Breast epithelium (tissue), 4 donors: ENCODE results near the gene UQCRQ. TPM values are rescaled to one million over a fixed set of nuclear protein-coding genes. Genes with fewer than 3 reads are reported as not detected.

Source experiments
- DNase-seq, 2 donors: peaks; one replicate each; pipeline ENCODE4 v3.0.0-alpha.2; 2019; ENCODE audit warnings: low spot score in 2 of 2
- H3K27ac ChIP-seq, 2 donors: fragments of 200-600 bp; sonication (generic) in 1 of 2; one replicate each; pipeline ENCODE4 v1.5.1; 2016 to 2019; ENCODE audit warnings: mild to moderate bottlenecking in 1 of 2
- H3K27me3 ChIP-seq, 2 donors: fragments of 200-600 bp; sonication (generic) in 1 of 2; one replicate each; pipeline versions ENCODE4 v1.5.1 to v1.6.0; 2017 to 2019; ENCODE audit warnings: control low read depth in 1 of 2, mild to moderate bottlenecking in 1 of 2
- H3K36me3 ChIP-seq: fragments of 200-600 bp; one replicate; pipeline ENCODE4 v1.5.1; 2019
- H3K4me1 ChIP-seq, 2 donors: fragments of 200-600 bp; sonication (generic); one replicate each; pipeline ENCODE4 v1.5.1; 2016 to 2019; ENCODE audit warnings: control low read depth in 1 of 2
- H3K4me3 ChIP-seq, 3 donors: fragments of 200-600 bp; sonication (generic); 1 replicate in 2 of 3; 2 replicates in 1 of 3; pipeline ENCODE4 v1.5.1; 2016 to 2019; ENCODE audit warnings: mild to moderate bottlenecking in 3 of 3, moderate library complexity in 2 of 3
- H3K9me3 ChIP-seq, 2 donors: fragments of 200-600 bp; sonication (generic) in 1 of 2; one replicate each; pipeline ENCODE4 v1.5.1; 2016 to 2019; ENCODE audit warnings: control low read depth in 1 of 2
- POLR2A ChIP-seq: fragments of 450-650 bp; IDR thresholded peaks from one replicate; pipeline ENCODE4 v1.6.1; 2016; ENCODE audit warnings: antibody characterized with exemption, mild to moderate bottlenecking, moderate library complexity
- POLR2AphosphoS5 ChIP-seq, 3 donors: sonication (generic); formaldehyde crosslinking; IDR thresholded peaks; one replicate each; pipeline ENCODE4 v1.6.1; 2017; ENCODE audit warnings: antibody characterized with exemption in 3 of 3
- intact Hi-C: fragments of 100-400 bp; cut with DNase I; formaldehyde crosslinking; loops from one replicate; pipeline ENCODE4 v1.15.1; 2023; ENCODE audit warnings: low total_unique reads
- total RNA-seq, 3 donors: library from RNA; depleted of rRNA; stranded (reverse); fragments of >200 nt; gene quantifications; one replicate each; pipeline ENCODE4 v1.1.0, GENCODE V29; 2016
- TF ChIP-seq, protein P1 (sequence below), 3 donors: fragments of 450-650 bp; IDR thresholded peaks; one replicate each; pipeline ENCODE4 v1.5.1; 2016 to 2017; ENCODE audit warnings: antibody characterized with exemption in 3 of 3, mild to moderate bottlenecking in 3 of 3, moderate library complexity in 3 of 3

UQCRQ gene
- total RNA-seq, 3 donors from 2014 or later = 106 to 184 (median 150) TPM

DNA sequence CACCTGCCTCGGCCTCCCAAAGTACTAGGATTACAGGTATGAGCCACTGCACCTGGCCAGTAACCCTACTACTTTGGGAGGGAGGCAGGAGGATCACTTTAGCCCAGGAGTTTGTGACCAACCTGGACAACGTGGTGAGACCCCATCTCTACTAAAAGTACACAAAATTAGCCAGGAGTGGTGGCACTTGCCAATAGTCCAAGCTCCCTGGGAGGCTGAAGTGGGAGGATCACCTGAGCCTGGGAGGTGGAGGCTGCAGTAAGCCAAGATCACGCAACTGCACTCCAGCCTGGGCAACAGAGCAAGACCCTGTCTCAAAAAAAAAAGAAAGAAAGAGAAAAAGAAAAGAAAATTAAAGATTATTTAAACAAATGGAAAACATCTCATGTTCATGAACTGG, 10.4 kb upstream of the UQCRQ start:
- H3K27me3 ChIP-seq = no peaks in the 10 kb centered on the region
- H3K27ac ChIP-seq = no peak overlapping the region
- H3K36me3 ChIP-seq = no peaks in the 10 kb centered on the region
- no peak for DNase-seq
- intact Hi-C loops = no loop called here
- no peak overlapping the region for H3K4me3 ChIP-seq
- H3K9me3 ChIP-seq = no peaks in the 10 kb centered on the region
- H3K4me1 ChIP-seq = no peaks in the 10 kb centered on the region
- no peak for TF ChIP-seq POLR2AphosphoS5 (IDR thresholded peaks at IDR 0.05)
- no peak for TF ChIP-seq POLR2A
- TF ChIP-seq, protein P1, sequence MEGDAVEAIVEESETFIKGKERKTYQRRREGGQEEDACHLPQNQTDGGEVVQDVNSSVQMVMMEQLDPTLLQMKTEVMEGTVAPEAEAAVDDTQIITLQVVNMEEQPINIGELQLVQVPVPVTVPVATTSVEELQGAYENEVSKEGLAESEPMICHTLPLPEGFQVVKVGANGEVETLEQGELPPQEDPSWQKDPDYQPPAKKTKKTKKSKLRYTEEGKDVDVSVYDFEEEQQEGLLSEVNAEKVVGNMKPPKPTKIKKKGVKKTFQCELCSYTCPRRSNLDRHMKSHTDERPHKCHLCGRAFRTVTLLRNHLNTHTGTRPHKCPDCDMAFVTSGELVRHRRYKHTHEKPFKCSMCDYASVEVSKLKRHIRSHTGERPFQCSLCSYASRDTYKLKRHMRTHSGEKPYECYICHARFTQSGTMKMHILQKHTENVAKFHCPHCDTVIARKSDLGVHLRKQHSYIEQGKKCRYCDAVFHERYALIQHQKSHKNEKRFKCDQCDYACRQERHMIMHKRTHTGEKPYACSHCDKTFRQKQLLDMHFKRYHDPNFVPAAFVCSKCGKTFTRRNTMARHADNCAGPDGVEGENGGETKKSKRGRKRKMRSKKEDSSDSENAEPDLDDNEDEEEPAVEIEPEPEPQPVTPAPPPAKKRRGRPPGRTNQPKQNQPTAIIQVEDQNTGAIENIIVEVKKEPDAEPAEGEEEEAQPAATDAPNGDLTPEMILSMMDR (IDR thresholded peaks at IDR 0.05) = no peak

- H3K9me3 ChIP-seq = no peaks in the 10 kb centered on the region
- no peak overlapping the region for H3K27ac ChIP-seq
- TF ChIP-seq POLR2AphosphoS5 (IDR thresholded peaks at IDR 0.05) = no peak
- no peak for TF ChIP-seq POLR2A
- TF ChIP-seq, protein P1 (IDR thresholded peaks at IDR 0.05) = no peak
- no peaks in the 10 kb centered on the region for H3K4me1 ChIP-seq
- no peak for DNase-seq
- no peaks in the 10 kb centered on the region for H3K36me3 ChIP-seq
- no peak overlapping the region for H3K4me3 ChIP-seq
- intact Hi-C loops = no loop called here
- no peaks in the 10 kb centered on the region for H3K27me3 ChIP-seq
Measured at GRCh38 chr5:132859889-132860437, 6.5 kb upstream of the UQCRQ start.

DNA sequence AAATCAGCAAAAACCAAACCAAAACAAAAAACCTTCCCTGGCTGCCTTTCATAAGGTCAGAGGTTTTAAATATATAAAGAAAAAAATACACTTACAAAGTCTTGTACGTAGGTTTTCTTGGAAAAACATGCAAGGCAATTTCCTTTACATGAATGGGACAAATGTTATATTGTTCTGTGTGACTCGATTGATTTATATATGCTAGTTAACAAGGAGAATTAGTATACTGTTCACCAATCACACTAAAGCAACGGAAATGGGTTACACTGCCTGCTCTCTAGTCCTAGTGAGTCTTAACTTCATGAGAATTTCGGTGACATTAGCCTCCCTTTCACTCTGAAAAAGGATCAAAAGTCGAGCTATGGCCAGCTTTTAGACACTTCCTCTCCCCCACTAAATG, 5.7 kb upstream of the UQCRQ start:
- H3K4me1 ChIP-seq = no peaks in the 10 kb centered on the region
- H3K9me3 ChIP-seq = no peaks in the 10 kb centered on the region
- no peak overlapping the region for H3K27ac ChIP-seq
- H3K27me3 ChIP-seq = no peaks in the 10 kb centered on the region
- intact Hi-C loops = no loop called here
- no peak for TF ChIP-seq POLR2A
- no peak for TF ChIP-seq POLR2AphosphoS5 (IDR thresholded peaks at IDR 0.05)
- TF ChIP-seq, protein P1 (IDR thresholded peaks at IDR 0.05) = no peak
- no peak overlapping the region for H3K4me3 ChIP-seq
- no peak for DNase-seq
- H3K36me3 ChIP-seq = no peaks in the 10 kb centered on the region

DNA sequence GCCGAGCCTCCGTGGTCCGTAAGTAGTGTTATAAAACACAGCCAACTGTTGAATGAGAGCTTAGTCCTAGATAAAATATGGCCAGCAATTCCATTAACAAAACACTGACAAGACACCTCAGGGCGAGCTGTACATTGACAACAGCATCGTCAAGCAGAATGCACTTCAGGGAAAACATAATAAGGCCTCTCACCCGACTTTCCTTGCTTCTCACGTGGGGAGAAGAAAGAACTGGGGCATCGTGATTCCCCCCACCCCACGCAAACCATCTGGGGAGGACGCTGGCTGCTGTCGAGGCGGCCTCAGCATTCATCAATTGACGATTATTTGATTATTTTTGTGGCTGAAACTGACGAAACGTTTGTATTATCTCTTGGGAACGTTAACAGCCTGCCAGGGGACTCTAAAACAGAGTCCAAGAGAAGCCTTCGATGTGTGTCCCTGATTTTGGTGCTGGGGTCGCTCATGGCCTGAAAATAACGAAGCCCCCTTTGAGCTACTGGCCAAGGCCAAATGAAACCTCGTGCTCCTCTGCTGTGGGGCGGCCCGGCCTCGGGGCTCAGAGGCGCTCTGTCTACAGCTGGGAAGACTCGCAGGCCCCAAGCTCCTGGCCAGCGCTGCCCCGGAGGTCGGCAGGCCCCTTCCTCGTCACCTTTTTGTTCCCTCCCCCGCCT, 637 bp upstream of the UQCRQ start:
- TF ChIP-seq, protein P1 (IDR thresholded peaks at IDR 0.05) = no peak
- TF ChIP-seq POLR2A (no peak), POLR2AphosphoS5 (IDR thresholded peaks at IDR 0.05) (no peak)
- peak overlapping the region; percentile 76 to 96 (median 80) for H3K4me3 ChIP-seq
- intact Hi-C loops = loop anchor here (1.0 kb wide), 2 partner anchors 13 to 37 kb away; no protein-coding TSS in a partner anchor
- H3K27me3 ChIP-seq = no peaks in the 10 kb centered on the region
- H3K9me3 ChIP-seq = no peaks in the 10 kb centered on the region
- H3K4me1 ChIP-seq = peaks cover 0 to 9% of the 10 kb centered on the region in 2 donors
- peak overlapping the region; percentile 95 for H3K27ac ChIP-seq
- no peaks in the 10 kb centered on the region for H3K36me3 ChIP-seq
- DNase-seq = no peak

GRCh38 chr5:132867046-132867451, 607 bp downstream of the UQCRQ start:
- peaks cover 0 to 9% of the 10 kb centered on the region in 2 donors for H3K4me1 ChIP-seq
- no peak for DNase-seq
- intact Hi-C loops = no loop called here
- H3K4me3 ChIP-seq = peak overlapping the region; percentile 76 to 96 (median 80)
- no peaks in the 10 kb centered on the region for H3K36me3 ChIP-seq
- H3K9me3 ChIP-seq = no peaks in the 10 kb centered on the region
- peak overlapping the region; percentile 95 for H3K27ac ChIP-seq
- H3K27me3 ChIP-seq = no peaks in the 10 kb centered on the region
- TF ChIP-seq POLR2AphosphoS5 (IDR thresholded peaks at IDR 0.05) = no peak
- no peak for TF ChIP-seq POLR2A
- TF ChIP-seq, protein P1 (IDR thresholded peaks at IDR 0.05) = no peak
